Left ventricle myocardium inferior (tissue), 1 donor: ENCODE results near the gene PTPRO. TPM values are rescaled to one million over a fixed set of nuclear protein-coding genes. Genes with fewer than 3 reads are reported as not detected.

Experiments used
- DNase-seq: peaks from one replicate; pipeline ENCODE4 v3.0.0-alpha.2; 2020
- H3K27ac ChIP-seq: fragments of 200-600 bp; replicated peaks from 2 replicates; pipeline ENCODE4 v1.8.0; 2021
- H3K27me3 ChIP-seq: fragments of 200-600 bp; 2 replicates; pipeline ENCODE4 v1.8.0; 2021; ENCODE audit warnings: low read depth
- H3K36me3 ChIP-seq: fragments of 200-600 bp; 2 replicates; pipeline ENCODE4 v1.8.0; 2021
- H3K4me1 ChIP-seq: fragments of 200-600 bp; 2 replicates; pipeline ENCODE4 v1.8.0; 2021
- H3K4me3 ChIP-seq: fragments of 200-600 bp; 2 replicates; pipeline ENCODE4 v1.8.0; 2021; ENCODE audit warnings: mild to moderate bottlenecking, moderate library complexity
- H3K9me3 ChIP-seq: fragments of 200-600 bp; replicated peaks from 2 replicates; pipeline ENCODE4 v1.8.0; 2021
- CTCF ChIP-seq: fragments of 200-600 bp; IDR thresholded peaks from 2 replicates; pipeline ENCODE4 v1.8.0; 2021; ENCODE audit warnings: antibody characterized with exemption, mild to moderate bottlenecking, borderline replicate concordance
- intact Hi-C: fragments of 100-400 bp; cut with micrococcal nuclease; formaldehyde crosslinking; loops from one replicate; pipeline ENCODE4 v1.11.0; 2022
- total RNA-seq: library from RNA; stranded (reverse); fragmentation: NEBNext Ultra II Directional; extraction: Animal tissue kit (Norgen Biotek cat#: 25700); gene quantifications from one replicate; pipeline ENCODE4 v1.2.1, GENCODE V29; 2021
- donor health status: DM: no; HTN: yes; CAD: no; lungs with severe emphysema.

PTPRO gene
- total RNA-seq, 1 donor from 2014 or later, result 0.82 TPM

GRCh38 chr12:15364221-15365160, 42.2 kb downstream of the PTPRO start:
- Histone ChIP-seq H3K36me3 (no peaks in the 10 kb centered on the region), H3K9me3 (no peaks in the 10 kb centered on the region), H3K27me3 (no peaks in the 10 kb centered on the region), H3K27ac (no peak overlapping the region), H3K4me1 (no peaks in the 10 kb centered on the region), H3K4me3 (no peak overlapping the region)
- DNase-seq, result no peak
- intact Hi-C loops, result no loop called here
- no peak for TF ChIP-seq CTCF

GRCh38 chr12:15368812-15369211, 46.5 kb downstream of the PTPRO start:
- H3K36me3 ChIP-seq, result no peaks in the 10 kb centered on the region
- no peak overlapping the region for H3K4me3 ChIP-seq
- no peaks in the 10 kb centered on the region for H3K27me3 ChIP-seq
- no peak overlapping the region for H3K27ac ChIP-seq
- no peaks in the 10 kb centered on the region for H3K4me1 ChIP-seq
- TF ChIP-seq CTCF, result no peak
- no peak for DNase-seq
- intact Hi-C loops, result no loop called here
- H3K9me3 ChIP-seq, result no peaks in the 10 kb centered on the region

DNA sequence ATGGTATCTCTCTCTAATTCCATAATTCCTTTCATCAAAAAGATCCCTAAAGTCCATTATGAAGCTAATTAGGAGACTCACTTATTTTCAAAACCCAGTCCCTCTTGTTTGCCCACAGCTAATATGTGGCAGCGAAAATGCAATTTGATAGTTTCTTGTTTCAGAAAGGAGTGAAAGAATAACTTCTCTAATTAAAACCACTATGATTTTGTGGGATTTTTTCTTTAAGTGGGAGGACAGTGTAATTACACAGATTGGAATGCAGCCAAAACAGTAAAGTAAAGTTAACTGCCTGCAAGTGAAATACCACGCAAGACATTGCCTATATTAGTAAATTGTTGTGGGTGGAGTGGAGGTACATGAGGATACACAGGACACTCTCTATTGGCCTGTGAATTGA, 50.0 kb downstream of the PTPRO start:
- H3K4me3 ChIP-seq, result no peak overlapping the region
- intact Hi-C loops, result no loop called here
- no peaks in the 10 kb centered on the region for H3K4me1 ChIP-seq
- H3K27ac ChIP-seq, result no peak overlapping the region
- H3K9me3 ChIP-seq, result peaks cover 26% of the 10 kb centered on the region
- DNase-seq, result no peak
- no peaks in the 10 kb centered on the region for H3K36me3 ChIP-seq
- H3K27me3 ChIP-seq, result no peaks in the 10 kb centered on the region
- TF ChIP-seq CTCF, result no peak

DNA sequence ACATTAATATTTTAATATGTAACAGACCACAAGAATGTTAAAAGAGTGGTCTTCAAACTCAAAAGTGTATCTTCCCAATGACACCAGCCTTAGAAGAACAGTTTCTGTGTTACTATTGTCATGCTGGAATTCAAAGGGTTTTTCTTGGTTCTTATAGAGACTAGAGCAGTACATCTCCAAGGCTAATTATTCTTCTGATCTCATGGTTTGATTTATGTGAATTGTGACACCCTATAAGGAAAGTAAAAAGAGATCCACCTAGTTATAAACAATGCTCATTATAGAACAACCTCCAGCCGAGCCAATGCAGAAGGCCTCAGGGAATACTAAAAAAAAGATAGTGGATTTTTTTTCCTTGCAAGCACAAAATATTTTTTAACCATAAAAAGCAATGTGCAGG, 65.5 kb downstream of the PTPRO start:
- no peak overlapping the region for H3K4me3 ChIP-seq
- intact Hi-C loops, result no loop called here
- no peak for DNase-seq
- no peak overlapping the region for H3K27ac ChIP-seq
- H3K27me3 ChIP-seq, result no peaks in the 10 kb centered on the region
- TF ChIP-seq CTCF, result no peak
- H3K9me3 ChIP-seq, result no peaks in the 10 kb centered on the region
- H3K36me3 ChIP-seq, result no peaks in the 10 kb centered on the region
- H3K4me1 ChIP-seq, result no peaks in the 10 kb centered on the region

DNA sequence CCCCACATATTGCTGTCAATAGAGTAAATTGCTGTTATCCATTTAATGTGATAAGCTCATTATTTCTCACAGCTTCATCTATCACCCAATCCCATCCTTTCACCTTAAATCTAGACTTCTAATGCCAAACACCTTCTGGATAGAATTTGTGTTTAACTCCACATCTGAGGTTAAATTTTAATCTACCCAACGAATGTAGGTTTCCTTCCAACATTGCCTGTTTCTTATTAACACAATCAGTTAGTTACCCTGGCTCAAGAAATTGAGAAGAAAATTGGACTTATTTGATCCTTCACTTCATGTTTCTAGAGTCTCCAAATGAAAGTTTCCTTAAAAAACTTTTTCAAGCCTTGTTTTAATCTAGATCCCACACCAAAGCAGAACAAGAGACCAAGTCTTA, 67.3 kb downstream of the PTPRO start:
- H3K36me3 ChIP-seq, result no peaks in the 10 kb centered on the region
- H3K4me3 ChIP-seq, result no peak overlapping the region
- H3K27me3 ChIP-seq, result no peaks in the 10 kb centered on the region
- no peaks in the 10 kb centered on the region for H3K4me1 ChIP-seq
- TF ChIP-seq CTCF, result no peak
- intact Hi-C loops, result no loop called here
- DNase-seq, result no peak
- no peak overlapping the region for H3K27ac ChIP-seq
- H3K9me3 ChIP-seq, result no peaks in the 10 kb centered on the region
